ENCODE measurements around the gene DGKI.

Gene DGKI

GRCh38 chr7:137743021-137743420 lies 103.8 kb downstream of the DGKI start:
- no peak for TF ChIP-seq EZH2phosphoT487 (IDR thresholded peaks at IDR 0.05; ENCODE audit: borderline replicate concordance, low read length)
- TF ChIP-seq, protein P1, sequence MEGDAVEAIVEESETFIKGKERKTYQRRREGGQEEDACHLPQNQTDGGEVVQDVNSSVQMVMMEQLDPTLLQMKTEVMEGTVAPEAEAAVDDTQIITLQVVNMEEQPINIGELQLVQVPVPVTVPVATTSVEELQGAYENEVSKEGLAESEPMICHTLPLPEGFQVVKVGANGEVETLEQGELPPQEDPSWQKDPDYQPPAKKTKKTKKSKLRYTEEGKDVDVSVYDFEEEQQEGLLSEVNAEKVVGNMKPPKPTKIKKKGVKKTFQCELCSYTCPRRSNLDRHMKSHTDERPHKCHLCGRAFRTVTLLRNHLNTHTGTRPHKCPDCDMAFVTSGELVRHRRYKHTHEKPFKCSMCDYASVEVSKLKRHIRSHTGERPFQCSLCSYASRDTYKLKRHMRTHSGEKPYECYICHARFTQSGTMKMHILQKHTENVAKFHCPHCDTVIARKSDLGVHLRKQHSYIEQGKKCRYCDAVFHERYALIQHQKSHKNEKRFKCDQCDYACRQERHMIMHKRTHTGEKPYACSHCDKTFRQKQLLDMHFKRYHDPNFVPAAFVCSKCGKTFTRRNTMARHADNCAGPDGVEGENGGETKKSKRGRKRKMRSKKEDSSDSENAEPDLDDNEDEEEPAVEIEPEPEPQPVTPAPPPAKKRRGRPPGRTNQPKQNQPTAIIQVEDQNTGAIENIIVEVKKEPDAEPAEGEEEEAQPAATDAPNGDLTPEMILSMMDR (IDR thresholded peaks at IDR 0.05; ENCODE audit: low read depth, low read length, poor library complexity, severe bottlenecking), result no peak
- H3K4me1 ChIP-seq (ENCODE audit: control insufficient read depth, low read length), result no peaks in the 10 kb centered on the region

DNA sequence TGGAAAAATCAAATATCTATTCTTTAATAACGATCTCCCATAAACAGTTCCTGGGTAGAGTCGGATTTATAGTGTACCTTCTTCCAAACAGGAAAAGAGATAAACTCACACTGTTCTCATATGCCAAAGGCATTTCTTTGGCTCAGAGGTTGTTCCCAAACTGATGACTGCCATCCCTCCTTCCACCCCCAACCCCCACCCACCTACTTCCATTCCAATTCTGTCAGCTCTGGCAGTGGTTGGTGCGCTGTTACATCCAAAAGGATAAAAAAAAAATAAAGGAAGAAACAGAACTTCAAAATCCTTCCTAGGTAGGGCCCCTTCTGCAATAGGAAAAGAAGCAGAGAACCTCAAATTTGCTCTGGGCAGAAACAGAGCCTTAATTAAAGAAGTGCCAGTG lies 104.7 kb downstream of the DGKI start:
- no peaks in the 10 kb centered on the region for H3F3A ChIP-seq (ENCODE audit: control insufficient read depth, insufficient read depth)
- no peaks in the 10 kb centered on the region for H3K9me3 ChIP-seq (ENCODE audit: control insufficient read depth, insufficient read depth, low read length)
- H3K9me2 ChIP-seq (replicated peaks; ENCODE audit: control insufficient read depth, low read length), result no peaks in the 10 kb centered on the region
- no peaks in the 10 kb centered on the region for H3K4me1 ChIP-seq (ENCODE audit: control insufficient read depth, low read length)
- no peaks in the 10 kb centered on the region for H4K20me1 ChIP-seq (ENCODE audit: control insufficient read depth, insufficient read depth, low read depth, low read length)
- H3K27me3 ChIP-seq (ENCODE audit: control insufficient read depth, low read length), result no peaks in the 10 kb centered on the region
- H3K36me3 ChIP-seq (ENCODE audit: control insufficient read depth, low read length), result no peaks in the 10 kb centered on the region
- H3K4me3 ChIP-seq (ENCODE audit: low read length), result no peak overlapping the region
- no peak overlapping the region for H3K27ac ChIP-seq (ENCODE audit: low read depth, low read length)
- no peaks in the 10 kb centered on the region for H3K79me2 ChIP-seq (ENCODE audit: control insufficient read depth, low read length)
- H3K4me2 ChIP-seq (ENCODE audit: low read length), result no peak overlapping the region
- TF ChIP-seq, protein P1 (IDR thresholded peaks at IDR 0.05; ENCODE audit: low read depth, low read length, poor library complexity, severe bottlenecking), result no peak
- TF ChIP-seq EZH2phosphoT487 (IDR thresholded peaks at IDR 0.05; ENCODE audit: borderline replicate concordance, low read length), result no peak

More at GRCh38 chr7:137743021-137743420, 103.8 kb downstream of the DGKI start:
- Histone ChIP-seq H3K36me3 (ENCODE audit: control insufficient read depth, low read length) (no peaks in the 10 kb centered on the region), H3K4me3 (ENCODE audit: low read length) (no peak overlapping the region), H3K27me3 (ENCODE audit: control insufficient read depth, low read length) (no peaks in the 10 kb centered on the region), H3K79me2 (ENCODE audit: control insufficient read depth, low read length) (no peaks in the 10 kb centered on the region), H3F3A (ENCODE audit: control insufficient read depth, insufficient read depth) (no peaks in the 10 kb centered on the region), H4K20me1 (ENCODE audit: control insufficient read depth, insufficient read depth, low read depth, low read length) (no peaks in the 10 kb centered on the region), H3K9me2 (replicated peaks; ENCODE audit: control insufficient read depth, low read length) (no peaks in the 10 kb centered on the region), H3K9me3 (ENCODE audit: control insufficient read depth, insufficient read depth, low read length) (no peaks in the 10 kb centered on the region), H3K27ac (ENCODE audit: low read depth, low read length) (no peak overlapping the region), H3K4me2 (ENCODE audit: low read length) (no peak overlapping the region)

GRCh38 chr7:137741443-137741842 lies 105.3 kb downstream of the DGKI start:
- Histone ChIP-seq H3K9me2 (replicated peaks; ENCODE audit: control insufficient read depth, low read length) (no peaks in the 10 kb centered on the region), H3K4me1 (ENCODE audit: control insufficient read depth, low read length) (no peaks in the 10 kb centered on the region), H3K36me3 (ENCODE audit: control insufficient read depth, low read length) (no peaks in the 10 kb centered on the region), H4K20me1 (ENCODE audit: control insufficient read depth, insufficient read depth, low read depth, low read length) (no peaks in the 10 kb centered on the region), H3K9me3 (ENCODE audit: control insufficient read depth, insufficient read depth, low read length) (no peaks in the 10 kb centered on the region), H3F3A (ENCODE audit: control insufficient read depth, insufficient read depth) (no peaks in the 10 kb centered on the region), H3K27me3 (ENCODE audit: control insufficient read depth, low read length) (no peaks in the 10 kb centered on the region), H3K4me3 (ENCODE audit: low read length) (no peak overlapping the region), H3K4me2 (ENCODE audit: low read length) (no peak overlapping the region), H3K27ac (ENCODE audit: low read depth, low read length) (no peak overlapping the region), H3K79me2 (ENCODE audit: control insufficient read depth, low read length) (no peaks in the 10 kb centered on the region)
- TF ChIP-seq, protein P1 (IDR thresholded peaks at IDR 0.05; ENCODE audit: low read depth, low read length, poor library complexity, severe bottlenecking), result no peak
- no peak for TF ChIP-seq EZH2phosphoT487 (IDR thresholded peaks at IDR 0.05; ENCODE audit: borderline replicate concordance, low read length)

- H3K9me3 ChIP-seq (ENCODE audit: control insufficient read depth, insufficient read depth, low read length), result no peaks in the 10 kb centered on the region
- H3K27me3 ChIP-seq (ENCODE audit: control insufficient read depth, low read length), result no peaks in the 10 kb centered on the region
- no peak overlapping the region for H3K4me2 ChIP-seq (ENCODE audit: low read length)
- TF ChIP-seq, protein P1 (IDR thresholded peaks at IDR 0.05; ENCODE audit: low read depth, low read length, poor library complexity, severe bottlenecking), result no peak
- TF ChIP-seq EZH2phosphoT487 (IDR thresholded peaks at IDR 0.05; ENCODE audit: borderline replicate concordance, low read length), result no peak
- H4K20me1 ChIP-seq (ENCODE audit: control insufficient read depth, insufficient read depth, low read depth, low read length), result no peaks in the 10 kb centered on the region
- no peak overlapping the region for H3K27ac ChIP-seq (ENCODE audit: low read depth, low read length)
- no peaks in the 10 kb centered on the region for H3K4me1 ChIP-seq (ENCODE audit: control insufficient read depth, low read length)
- no peaks in the 10 kb centered on the region for H3K79me2 ChIP-seq (ENCODE audit: control insufficient read depth, low read length)
- H3K4me3 ChIP-seq (ENCODE audit: low read length), result no peak overlapping the region
- H3K9me2 ChIP-seq (replicated peaks; ENCODE audit: control insufficient read depth, low read length), result no peaks in the 10 kb centered on the region
- H3K36me3 ChIP-seq (ENCODE audit: control insufficient read depth, low read length), result no peaks in the 10 kb centered on the region
- no peaks in the 10 kb centered on the region for H3F3A ChIP-seq (ENCODE audit: control insufficient read depth, insufficient read depth)
Observed at GRCh38 chr7:137734221-137734620, 112.6 kb downstream of the DGKI start.
